ENCODE results near the gene GJA1. TPM values are rescaled to one million over a fixed set of nuclear protein-coding genes. Genes with fewer than 3 reads are reported as not detected.

GJA1 gene
- total and polyA plus RNA-seq, 4 donors, result 0.32 to 2.8 (median 1.9) TPM

GRCh38 chr6:121498481-121499276, 63.2 kb downstream of the GJA1 start:
- Histone ChIP-seq H3K4me1 (ENCODE audit: control insufficient read depth in 4 of 4, insufficient read depth in 4 of 4, low read length in 3 of 4) (no peaks in the 10 kb centered on the region), H3K27me3 (ENCODE audit: control insufficient read depth in 4 of 4, insufficient read depth in 4 of 4, low read length in 3 of 4) (no peaks in the 10 kb centered on the region), H3K4me3 (ENCODE audit: low read depth in 1 of 3, low read length in 3 of 3) (no peak overlapping the region), H3K27ac (ENCODE audit: low read depth in 1 of 2, low read length in 2 of 2) (no peak overlapping the region), H3K36me3 (ENCODE audit: control insufficient read depth in 4 of 4, insufficient read depth in 3 of 4, low read depth in 1 of 4, low read length in 3 of 4) (no peaks in the 10 kb centered on the region), H3K9me3 (ENCODE audit: control insufficient read depth in 4 of 4, low read length in 3 of 4) (no peaks in the 10 kb centered on the region), H3K9ac (ENCODE audit: low read depth in 1 of 2, low read length in 2 of 2) (no peak overlapping the region)
- no peak for TF ChIP-seq REST (IDR thresholded peaks at IDR 0.05)
- TF ChIP-seq ATF3 (IDR thresholded peaks at IDR 0.05), result no peak
- TF ChIP-seq ZBTB33 (IDR thresholded peaks at IDR 0.05), result no peak
- TF ChIP-seq FOXA2 (IDR thresholded peaks at IDR 0.05), result no peak
- no peak for TF ChIP-seq CTCF (IDR thresholded peaks at IDR 0.05; ENCODE audit: low read depth, low read length, missing input control)
- TF ChIP-seq RAD21 (IDR thresholded peaks at IDR 0.05), result no peak
- no peak for TF ChIP-seq NR2F2 (IDR thresholded peaks at IDR 0.05)
- TF ChIP-seq JUND (IDR thresholded peaks at IDR 0.05), result no peak
- no peak for TF ChIP-seq HNF4A (conservative IDR thresholded peaks at IDR 0.05)
- WGBS, result 85% methylated on average over 12 of the region's 12 CpGs
- DNase-seq (ENCODE audit: low spot score), result no peak

Small RNA genes lying within 50 kb of the gene (small RNA-seq; reads per million reads assigned to genes)
- not detected for gene RNU4-35P

Other genes with a start within 250 kb of the GJA1 start
- 1 to 10 TPM; 2.3 to 2.8 TPM for gene TBC1D32, start 101.2 kb upstream of the GJA1 start, total RNA-seq
- 1 to 10 TPM in 1 of 2 donors, under 1 TPM in 1; 0.51 to 1.2 TPM for gene TBC1D32, start 101.2 kb upstream of the GJA1 start, polyA plus RNA-seq